IMR-90 (cell line): ENCODE measurements around the gene ALDH3B2. TPM values are rescaled to one million over a fixed set of nuclear protein-coding genes. Genes with fewer than 3 reads are reported as not detected.

Experiments used
- ATAC-seq: fragments of 200-7000 bp; cut with Tn5 transposase; 2 replicates; pipeline ENCODE4 v1.9.1; 2020; ENCODE audit warnings: low read depth, mild to moderate bottlenecking, moderate library complexity
- BruUV-seq: library from RNA; stranded (reverse); fragments of 400-500 nt; replicated peaks from 2 replicates; lab custom pipeline; 2021; lab: Mats Ljungman, UMichigan
- CTCF ChIA-PET: fragments of 300-600 bp; formaldehyde crosslinking; extraction: SDS; loops from one replicate; lab custom pipeline; 2021; ENCODE audit warnings: antibody characterized with exemption; lab: Yijun Ruan, JAX
- POLR2A ChIA-PET: fragments of 300-600 bp; sonication (Branson Sonifier 250); formaldehyde crosslinking; loops from one replicate; lab custom pipeline; 2022; ENCODE audit warnings: antibody characterized with exemption; ENCODE audit not compliant: unreplicated experiment; lab: Charles Lee
- DNase-seq: peaks from one replicate; pipeline ENCODE4 v3.0.0; 2013
- H2AFZ ChIP-seq: replicated peaks from 2 replicates; pipeline ENCODE3; 2013; ENCODE audit warnings: low read length, mild to moderate bottlenecking; ENCODE audit not compliant: poor library complexity
- H2AK5ac ChIP-seq: 2 replicates; pipeline ENCODE4 v1.6.1; 2013; ENCODE audit warnings: low read depth, low read length, inconsistent platforms
- H2AK9ac ChIP-seq: replicated peaks from 2 replicates; pipeline ENCODE3; 2013; ENCODE audit warnings: mild to moderate bottlenecking, low read depth, low read length, moderate library complexity; ENCODE audit not compliant: poor library complexity
- H2BK120ac ChIP-seq: 2 replicates; pipeline ENCODE4 v1.6.1; 2013; ENCODE audit warnings: low read depth, low read length, inconsistent platforms
- H2BK15ac ChIP-seq: 3 replicates; pipeline ENCODE4 v1.6.1; 2013; ENCODE audit warnings: low read depth, low read length, inconsistent platforms
- H2BK20ac ChIP-seq: 2 replicates; pipeline ENCODE4 v1.6.1; 2013; ENCODE audit warnings: low read depth, mild to moderate bottlenecking, inconsistent platforms, low read length, moderate library complexity
- H2BK5ac ChIP-seq: 2 replicates; pipeline ENCODE4 v1.6.1; 2013; ENCODE audit warnings: mild to moderate bottlenecking, low read depth, low read length, inconsistent platforms; ENCODE audit not compliant: poor library complexity, severe bottlenecking
- H3K14ac ChIP-seq: replicated peaks from 2 replicates; pipeline ENCODE4 v1.6.1; 2013; ENCODE audit warnings: low read depth, low read length, inconsistent platforms
- H3K18ac ChIP-seq: 2 replicates; pipeline ENCODE4 v1.6.1; 2013; ENCODE audit warnings: low read depth, low read length, control low read depth
- H3K23ac ChIP-seq: 2 replicates; pipeline ENCODE4 v1.6.1; 2013; ENCODE audit warnings: low read depth, low read length, inconsistent platforms
- H3K27ac ChIP-seq: 2 replicates; pipeline ENCODE4 v1.5.1; 2013; ENCODE audit warnings: mild to moderate bottlenecking, control low read depth, low read length; ENCODE audit not compliant: insufficient read depth
- H3K27me3 ChIP-seq: 2 replicates; pipeline ENCODE4 v1.6.1; 2013; ENCODE audit warnings: low read length; ENCODE audit not compliant: control insufficient read depth, insufficient read depth
- H3K36me3 ChIP-seq: 2 replicates; pipeline ENCODE4 v1.6.1; 2013; ENCODE audit warnings: low read length, mixed read lengths; ENCODE audit not compliant: control insufficient read depth, insufficient read depth
- H3K4ac ChIP-seq: 2 replicates; pipeline ENCODE4 v1.6.1; 2013; ENCODE audit warnings: low read depth, low read length, inconsistent platforms
- H3K4me1 ChIP-seq: 2 replicates; pipeline ENCODE4 v1.6.1; 2013; ENCODE audit warnings: low read length, mixed read lengths; ENCODE audit not compliant: control insufficient read depth, insufficient read depth
- H3K4me2 ChIP-seq: 2 replicates; pipeline ENCODE4 v1.6.1; 2013; ENCODE audit warnings: low read depth, mild to moderate bottlenecking, control low read depth, low read length, moderate library complexity
- H3K4me3 ChIP-seq: 2 replicates; pipeline ENCODE4 v1.5.1; 2013; ENCODE audit warnings: low read depth, mild to moderate bottlenecking, control low read depth, low read length, moderate library complexity; ENCODE audit not compliant: insufficient read depth
- H3K56ac ChIP-seq: 2 replicates; pipeline ENCODE4 v1.6.1; 2013; ENCODE audit warnings: low read length, inconsistent platforms; ENCODE audit not compliant: insufficient read depth; ENCODE audit errors: extremely low read depth
- H3K79me1 ChIP-seq, 2 experiments: 2 replicates each; pipeline ENCODE4 v1.6.1; 2013; ENCODE audit warnings: low read length in 2 of 2, inconsistent platforms in 1 of 2, low read depth in 1 of 2
- H3K9ac ChIP-seq: 2 replicates; pipeline ENCODE4 v1.6.1; 2013; ENCODE audit warnings: low read depth, low read length, control low read depth
- H3K9me1 ChIP-seq: 2 replicates; pipeline ENCODE4 v1.6.1; 2013; ENCODE audit warnings: low read length, inconsistent platforms; ENCODE audit not compliant: insufficient read depth
- H3K9me3 ChIP-seq: 2 replicates; pipeline ENCODE4 v1.6.1; 2013; ENCODE audit warnings: low read length; ENCODE audit not compliant: control insufficient read depth, insufficient read depth
- H4K20me1 ChIP-seq: 2 replicates; pipeline ENCODE4 v1.6.1; 2013; ENCODE audit warnings: low read length, inconsistent platforms; ENCODE audit not compliant: insufficient read depth
- H4K5ac ChIP-seq: 2 replicates; pipeline ENCODE4 v1.6.1; 2013; ENCODE audit warnings: mild to moderate bottlenecking, low read depth, low read length, control low read depth
- H4K8ac ChIP-seq, 2 experiments: 2 replicates each; pipeline ENCODE4 v1.6.1; 2013; ENCODE audit warnings: low read depth in 2 of 2, low read length in 2 of 2, control low read depth in 1 of 2, inconsistent platforms in 1 of 2
- H4K91ac ChIP-seq: 2 replicates; pipeline ENCODE4 v1.6.1; 2013; ENCODE audit warnings: low read depth, low read length, inconsistent platforms; ENCODE audit not compliant: insufficient read depth
- BHLHE40 ChIP-seq: fragments of 150-350 bp; IDR thresholded peaks from 2 replicates; pipeline ENCODE4 v1.6.1; 2016; ENCODE audit warnings: mild to moderate bottlenecking, low read depth, low read length
- CEBPB ChIP-seq: IDR thresholded peaks from 2 replicates; pipeline ENCODE4 v1.6.1; 2012; ENCODE audit warnings: low read depth, low read length, improper control_type of control experiment
- CHD1 ChIP-seq: IDR thresholded peaks from 2 replicates; pipeline ENCODE4 v1.6.1; 2012; ENCODE audit warnings: low read depth, low read length, improper control_type of control experiment
- FOS ChIP-seq: fragments of 150-350 bp; IDR thresholded peaks from 2 replicates; pipeline ENCODE4 v1.6.1; 2016; ENCODE audit warnings: low read depth, low read length
- MAFK ChIP-seq: IDR thresholded peaks from 2 replicates; pipeline ENCODE4 v1.6.1; 2012; ENCODE audit warnings: low read depth, low read length, improper control_type of control experiment
- MXI1 ChIP-seq: IDR thresholded peaks from 2 replicates; pipeline ENCODE4 v1.6.1; 2012; ENCODE audit warnings: low read depth, mild to moderate bottlenecking, low read length, moderate library complexity, borderline replicate concordance
- NFE2L2 ChIP-seq: fragments of 150-350 bp; IDR thresholded peaks from 2 replicates; pipeline ENCODE4 v1.6.1; 2016; ENCODE audit warnings: low read depth, mild to moderate bottlenecking, low read length
- POLR2A ChIP-seq: IDR thresholded peaks from 2 replicates; pipeline ENCODE4 v1.6.1; 2012; ENCODE audit warnings: mild to moderate bottlenecking, low read depth, low read length
- RAD21 ChIP-seq: IDR thresholded peaks from 2 replicates; pipeline ENCODE4 v1.6.1; 2012; ENCODE audit warnings: low read length, improper control_type of control experiment
- RCOR1 ChIP-seq: IDR thresholded peaks from 2 replicates; pipeline ENCODE4 v1.6.1; 2012; ENCODE audit warnings: mild to moderate bottlenecking, low read length, improper control_type of control experiment; ENCODE audit not compliant: insufficient replicate concordance
- RFX5 ChIP-seq: IDR thresholded peaks from 2 replicates; pipeline ENCODE4 v1.8.0; 2012; ENCODE audit warnings: low read depth, mild to moderate bottlenecking, low read length, moderate library complexity
- SMC3 ChIP-seq: fragments of 150-350 bp; IDR thresholded peaks from 2 replicates; pipeline ENCODE4 v1.6.1; 2016; ENCODE audit warnings: low read depth, mild to moderate bottlenecking, antibody characterized with exemption, low read length, moderate library complexity
- USF2 ChIP-seq: fragments of 150-350 bp; IDR thresholded peaks from 2 replicates; pipeline ENCODE4 v1.6.1; 2017; ENCODE audit warnings: mild to moderate bottlenecking, antibody characterized with exemption, low read length, low read depth
- WGBS, 2 experiments: methylation state at CpG; one replicate each; pipeline versions ENCODE4 v1.1.5 to v1.1.7; 2013; ENCODE audit warnings: missing lambda C conversion rate in 2 of 2; ENCODE audit not compliant: insufficient read length in 1 of 2; ENCODE audit errors: extremely low coverage in 2 of 2; 5-methylcytosine and 5-hydroxymethylcytosine counted together
- dilution Hi-C: fragments of 300-500 bp; cut with HindIII; formaldehyde crosslinking; loops from one replicate; pipeline ENCODE4 v1.14.3; 2018; ENCODE audit warnings: low sequenced_read_pairs; ENCODE audit not compliant: unreplicated experiment
- in situ Hi-C: fragments of 300-500 bp; cut with MboI; formaldehyde crosslinking; loops from 3 replicates; pipeline ENCODE4 v1.14.3; 2019; ENCODE audit warnings: low sequenced_read_pairs, inconsistent platforms, mixed read lengths
- intact Hi-C: fragments of 100-400 bp; cut with micrococcal nuclease; formaldehyde crosslinking; loops from 2 replicates; pipeline ENCODE4 v1.10.0; 2022
- polyA plus RNA-seq, 3 experiments: library from polyadenylated mRNA; depleted of rRNA; stranded (reverse); fragments of >200 nt; gene quantifications; 2 replicates each; pipeline ENCODE4 v1.2.3, GENCODE V29; 2012; ENCODE audit warnings: low replicate concordance in 1 of 3
- total RNA-seq: library from RNA; depleted of rRNA; stranded (reverse); fragments of >200 nt; gene quantifications from 2 replicates; pipeline ENCODE4 v1.2.3, GENCODE V29; 2012
- TF ChIP-seq, protein P1 (sequence below): conservative IDR thresholded peaks from 2 replicates; pipeline ENCODE4 v1.5.1; 2012; ENCODE audit warnings: mild to moderate bottlenecking, low read depth, low read length, improper control_type of control experiment
- TF ChIP-seq, protein P2 (sequence below): fragments of 150-350 bp; IDR thresholded peaks from 2 replicates; pipeline ENCODE4 v1.6.1; 2016; ENCODE audit warnings: low read depth, mild to moderate bottlenecking, low read length, moderate library complexity, borderline replicate concordance

The ALDH3B2 gene
- total and polyA plus RNA-seq, 2 of the 4 experiments (the other 2 are of a cell fraction), result not detected

- dilution Hi-C loops, result no loop called here
- Histone ChIP-seq H3K9ac (no peak overlapping the region), H4K20me1 (no peaks in the 10 kb centered on the region), H2AK5ac (no peak overlapping the region), H3K27ac (no peak overlapping the region), H3K9me3 (no peaks in the 10 kb centered on the region; the same call in 1 of the 2 replicates), H3K23ac (no peak overlapping the region), H2BK20ac (no peak overlapping the region), H2AK9ac (no peak overlapping the region), H2BK5ac (no peak overlapping the region), H3K27me3 (peaks cover 14% of the 10 kb centered on the region; the same call in 1 of the 2 replicates), H3K36me3 (no peaks in the 10 kb centered on the region), H3K4me3 (no peak overlapping the region), H4K91ac (no peak overlapping the region), H3K4me1 (no peaks in the 10 kb centered on the region), H2AFZ (peak overlapping the region; percentile 63), H4K8ac (no peak overlapping the region), H2BK15ac (no peak overlapping the region), H3K4me2 (no peak overlapping the region), H3K79me1 (no peaks in the 10 kb centered on the region), H2BK120ac (no peak overlapping the region), H3K14ac (no peak overlapping the region), H3K4ac (no peak overlapping the region), H3K56ac (no peak overlapping the region), H4K5ac (no peak overlapping the region), H3K18ac (no peak overlapping the region), H3K9me1 (no peaks in the 10 kb centered on the region)
- ChIA-PET CTCF (no interaction called here), POLR2A (no interaction called here)
- peak; percentile 98 for ATAC-seq
- in situ Hi-C loops, result no loop called here
- peak; percentile 33 for DNase-seq
- 31% methylated on average over 11 of the region's 23 CpGs; no CpG with 5 or more reads in 1 of the 2 experiments for WGBS, 2 experiments
- intact Hi-C loops, result loop anchor here (1.0 to 10.0 kb wide), 2 partner anchors 19 to 155 kb away; no protein-coding TSS in a partner anchor
- no TSS peak for BruUV-seq
- TF ChIP-seq NFE2L2 (no peak), SMC3 (peak; percentile 57), MAFK (no peak), MXI1 (no peak), USF2 (0 out of 2 replicates have a peak, but pooled peaks have one; percentile 7), BHLHE40 (peak; percentile 86), FOS (no peak), RCOR1 (no peak), CHD1 (no peak), CEBPB (no peak), POLR2A (no peak), RFX5 (no peak), RAD21 (peak; percentile 53)
- TF ChIP-seq, protein P1, sequence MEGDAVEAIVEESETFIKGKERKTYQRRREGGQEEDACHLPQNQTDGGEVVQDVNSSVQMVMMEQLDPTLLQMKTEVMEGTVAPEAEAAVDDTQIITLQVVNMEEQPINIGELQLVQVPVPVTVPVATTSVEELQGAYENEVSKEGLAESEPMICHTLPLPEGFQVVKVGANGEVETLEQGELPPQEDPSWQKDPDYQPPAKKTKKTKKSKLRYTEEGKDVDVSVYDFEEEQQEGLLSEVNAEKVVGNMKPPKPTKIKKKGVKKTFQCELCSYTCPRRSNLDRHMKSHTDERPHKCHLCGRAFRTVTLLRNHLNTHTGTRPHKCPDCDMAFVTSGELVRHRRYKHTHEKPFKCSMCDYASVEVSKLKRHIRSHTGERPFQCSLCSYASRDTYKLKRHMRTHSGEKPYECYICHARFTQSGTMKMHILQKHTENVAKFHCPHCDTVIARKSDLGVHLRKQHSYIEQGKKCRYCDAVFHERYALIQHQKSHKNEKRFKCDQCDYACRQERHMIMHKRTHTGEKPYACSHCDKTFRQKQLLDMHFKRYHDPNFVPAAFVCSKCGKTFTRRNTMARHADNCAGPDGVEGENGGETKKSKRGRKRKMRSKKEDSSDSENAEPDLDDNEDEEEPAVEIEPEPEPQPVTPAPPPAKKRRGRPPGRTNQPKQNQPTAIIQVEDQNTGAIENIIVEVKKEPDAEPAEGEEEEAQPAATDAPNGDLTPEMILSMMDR, result peak; percentile 56
- TF ChIP-seq, protein P2, sequence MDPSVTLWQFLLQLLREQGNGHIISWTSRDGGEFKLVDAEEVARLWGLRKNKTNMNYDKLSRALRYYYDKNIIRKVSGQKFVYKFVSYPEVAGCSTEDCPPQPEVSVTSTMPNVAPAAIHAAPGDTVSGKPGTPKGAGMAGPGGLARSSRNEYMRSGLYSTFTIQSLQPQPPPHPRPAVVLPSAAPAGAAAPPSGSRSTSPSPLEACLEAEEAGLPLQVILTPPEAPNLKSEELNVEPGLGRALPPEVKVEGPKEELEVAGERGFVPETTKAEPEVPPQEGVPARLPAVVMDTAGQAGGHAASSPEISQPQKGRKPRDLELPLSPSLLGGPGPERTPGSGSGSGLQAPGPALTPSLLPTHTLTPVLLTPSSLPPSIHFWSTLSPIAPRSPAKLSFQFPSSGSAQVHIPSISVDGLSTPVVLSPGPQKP, result no peak
Observed at GRCh38 chr11:67640021-67640757, 34.2 kb downstream of the ALDH3B2 start.
